Stimulated activated CD4-positive, alpha-beta T cell treated with anti-CD3 and anti-CD28 coated beads, TNF-alpha, amount 100 ng/mL, for 48 hours (primary cell): Measurements from ENCODE around the gene EMC9.

Experiments
- DNase-seq, 3 donors: peaks; one replicate each; pipeline ENCODE4 v3.0.0-alpha.2; 2020; ENCODE audit warnings: low read depth in 3 of 3

EMC9 gene

DNA sequence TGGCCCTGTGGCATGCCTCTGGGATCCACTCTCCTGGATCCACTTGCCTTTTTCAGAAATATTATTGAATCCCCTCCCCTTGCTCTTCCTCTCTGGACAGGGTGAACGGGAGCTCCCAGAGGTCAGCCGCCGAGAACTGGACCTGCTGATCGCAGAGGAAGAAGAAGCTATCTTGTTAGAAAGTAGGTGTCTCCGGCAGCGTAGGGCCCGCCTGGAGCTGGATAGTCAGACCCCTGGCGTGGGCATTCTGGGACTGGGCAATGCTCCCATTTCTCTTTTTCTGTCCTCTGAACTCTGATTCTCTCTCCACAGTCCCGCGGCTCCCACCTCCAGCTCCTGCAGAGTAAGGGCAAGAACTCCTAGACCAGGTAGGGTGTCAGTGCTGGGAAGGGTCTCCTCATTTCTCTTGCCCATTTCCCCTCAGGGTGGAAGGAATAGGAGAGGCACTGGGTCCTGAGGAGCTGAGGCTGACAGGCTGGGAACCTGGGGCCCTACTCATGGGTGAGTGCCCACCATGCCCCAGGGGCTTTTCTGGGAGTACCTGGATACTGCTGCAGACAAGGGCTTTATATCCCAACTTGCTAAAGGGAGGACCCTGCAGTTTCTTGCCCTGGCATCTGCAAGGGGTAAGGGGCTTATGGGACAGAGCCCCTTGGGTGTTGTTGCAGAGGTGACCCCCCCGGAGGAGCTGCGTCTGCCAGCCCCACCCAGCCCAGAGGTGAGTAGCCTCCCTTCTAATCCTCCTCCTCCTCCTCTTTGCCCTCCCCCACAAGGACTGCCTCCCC is 35.8 kb upstream of the EMC9 start:
- DNase-seq = no peak

DNA sequence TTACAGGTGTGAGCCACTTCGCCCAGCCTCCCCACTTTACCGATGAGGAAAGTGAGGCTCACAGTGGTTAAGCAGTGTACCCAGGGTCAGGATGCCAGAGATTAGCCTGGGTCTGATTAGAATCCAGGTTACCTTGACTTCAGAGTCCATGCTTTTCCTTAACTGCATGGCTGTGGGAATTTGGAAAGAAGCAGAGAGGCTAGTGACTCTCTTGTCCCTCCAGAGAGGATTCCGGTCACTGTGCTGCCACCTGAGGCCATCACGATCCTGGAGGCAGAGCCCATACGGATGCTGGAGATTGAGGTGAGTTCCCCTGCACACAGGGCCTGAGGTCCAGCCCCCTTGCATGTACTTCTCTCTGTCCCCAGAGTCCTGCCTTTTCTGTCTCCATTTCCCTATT is 35.2 kb upstream of the EMC9 start:
- no peak for DNase-seq

DNA sequence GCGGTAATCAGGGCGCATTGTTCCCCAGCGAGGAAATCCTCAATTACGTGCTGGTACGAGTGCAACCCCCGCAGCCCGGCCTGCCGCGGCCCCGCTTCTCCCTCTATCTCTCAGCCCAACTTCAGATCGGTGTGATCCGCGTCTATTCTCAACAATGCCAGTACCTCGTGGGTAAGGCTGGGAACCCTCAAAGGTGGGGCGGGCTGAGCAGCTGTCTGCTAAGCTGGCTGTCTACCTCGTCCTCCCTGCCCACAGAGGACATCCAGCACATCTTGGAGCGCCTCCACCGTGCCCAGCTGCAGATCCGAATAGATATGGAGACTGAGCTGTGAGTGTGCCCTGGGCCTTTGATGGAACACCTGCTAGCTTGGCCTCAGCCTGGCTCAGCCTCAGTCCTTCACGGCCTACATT is 31.5 kb upstream of the EMC9 start:
- no peak for DNase-seq

DNA sequence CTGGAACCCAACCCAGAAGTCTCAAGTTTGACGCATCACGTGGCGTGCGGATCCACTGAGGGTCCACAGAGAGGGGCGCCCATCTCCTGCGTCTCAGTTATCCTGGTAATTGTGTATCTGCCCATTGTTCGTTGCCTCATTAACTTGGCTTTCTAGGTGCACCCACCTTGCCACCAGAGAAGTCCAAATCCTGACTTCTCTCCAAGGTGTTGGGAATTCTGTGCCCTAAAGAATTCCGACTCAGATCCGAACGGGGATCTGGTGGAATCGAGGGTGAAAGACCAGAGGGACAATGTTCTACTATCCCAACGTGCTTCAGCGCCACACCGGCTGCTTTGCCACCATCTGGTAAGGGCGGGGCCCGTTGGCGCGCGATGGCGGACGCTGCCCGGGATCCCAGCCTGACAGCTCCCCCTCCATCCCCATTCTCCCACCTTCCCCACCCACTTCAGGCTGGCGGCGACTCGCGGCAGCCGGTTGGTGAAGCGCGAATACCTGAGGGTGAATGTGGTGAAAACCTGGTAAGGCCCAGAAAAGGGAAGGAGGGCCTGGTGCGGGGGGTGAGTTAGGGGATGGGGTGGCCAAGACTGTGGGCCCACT is 31.0 kb upstream of the EMC9 start:
- no peak for DNase-seq

DNA sequence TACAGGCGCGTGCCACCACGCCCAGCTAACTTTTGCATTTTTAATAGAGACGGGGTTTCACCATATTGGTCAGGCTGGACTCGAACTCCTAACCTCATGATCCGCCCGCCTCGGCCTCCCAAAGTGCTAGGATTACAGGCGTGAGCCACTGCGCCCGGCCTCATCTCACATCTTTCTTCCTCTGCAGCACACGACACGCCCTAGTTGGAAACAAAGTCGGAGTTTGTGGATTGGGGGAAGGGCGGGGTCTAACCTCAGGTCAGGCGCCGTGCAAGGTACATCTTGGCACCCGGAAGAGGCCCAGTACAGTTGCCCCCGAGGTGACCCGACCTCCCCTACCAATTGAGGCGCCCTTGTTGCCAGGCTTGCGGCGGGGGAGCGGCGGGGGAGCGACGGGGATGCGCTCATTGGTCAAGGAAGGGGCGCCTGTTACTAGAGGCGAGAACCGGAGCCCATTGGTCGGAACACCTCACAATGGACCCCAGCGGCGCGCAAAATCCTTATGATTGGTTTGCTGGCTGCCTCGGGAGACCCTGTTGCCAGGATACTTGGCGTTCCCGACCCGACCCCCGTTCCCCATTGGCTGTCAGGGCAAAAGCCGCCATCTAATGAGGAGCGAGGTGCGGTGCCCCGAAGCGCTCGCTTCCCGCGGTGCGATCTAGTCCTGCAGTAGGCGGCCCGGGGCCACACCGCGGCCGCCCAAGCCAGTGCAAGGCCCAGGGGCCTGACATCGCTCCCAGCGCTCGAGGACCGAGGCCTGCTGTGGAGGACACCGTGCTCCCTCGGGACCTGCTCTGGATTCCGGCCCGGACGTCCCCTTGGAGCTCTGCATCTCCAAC is 30.2 kb upstream of the EMC9 start, which contains the start of gene REC8:
Gene REC8, plus strand, starts transcription at position 659 of the 839 bp plus-strand sequence. CDS start 473 bp downstream, outside the sequence.
- DNase-seq = peak; percentile 42 to 62 (median 46)

DNA sequence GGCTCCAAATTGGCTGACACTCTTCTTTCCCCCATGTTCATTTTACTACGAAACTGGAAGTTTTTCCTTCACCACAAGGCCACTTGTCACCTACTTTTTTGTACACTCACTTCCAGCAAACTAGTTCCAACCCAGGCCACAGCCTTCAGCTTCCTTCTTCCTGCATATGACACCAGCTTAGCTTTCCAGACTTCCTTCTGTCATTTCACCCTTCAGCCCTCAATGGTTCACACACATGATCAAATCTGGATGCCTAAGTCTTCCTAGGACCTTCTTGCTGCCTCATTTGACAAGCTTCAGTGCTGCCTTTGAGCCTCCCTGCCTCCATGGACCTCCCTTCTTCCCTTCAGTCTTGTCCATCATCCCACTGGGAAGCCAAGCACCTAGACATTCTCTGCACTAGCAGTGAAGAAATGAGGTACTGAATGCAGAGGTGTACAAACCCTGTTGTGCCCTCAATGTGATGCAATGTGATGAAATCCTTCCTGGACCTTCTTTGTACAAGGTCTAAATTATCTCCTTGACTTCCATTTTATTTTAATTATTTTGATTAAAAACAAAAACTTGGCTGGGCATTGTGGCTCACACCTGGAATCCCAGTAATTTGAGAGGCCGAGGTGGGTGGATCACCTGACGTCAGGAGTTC is 26.2 kb upstream of the EMC9 start:
- no peak for DNase-seq

DNA sequence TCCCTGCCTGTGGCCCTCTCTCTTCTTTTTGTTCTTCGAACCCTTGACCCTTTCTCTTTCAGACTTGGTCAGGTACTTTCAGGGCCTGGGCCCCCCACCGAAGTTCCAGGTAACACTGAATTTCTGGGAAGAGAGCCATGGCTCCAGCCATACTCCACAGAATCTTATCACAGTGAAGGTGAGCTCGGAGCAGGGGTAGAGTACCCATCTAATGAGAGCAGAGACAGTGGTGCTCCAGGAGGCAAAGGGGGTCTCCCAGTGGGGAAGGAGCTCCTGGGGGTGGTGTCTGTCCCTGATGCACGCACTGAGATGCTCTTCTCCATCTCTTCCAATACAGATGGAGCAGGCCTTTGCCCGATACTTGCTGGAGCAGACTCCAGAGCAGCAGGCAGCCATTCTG is 24.4 kb upstream of the EMC9 start:
- no peak for DNase-seq

DNA sequence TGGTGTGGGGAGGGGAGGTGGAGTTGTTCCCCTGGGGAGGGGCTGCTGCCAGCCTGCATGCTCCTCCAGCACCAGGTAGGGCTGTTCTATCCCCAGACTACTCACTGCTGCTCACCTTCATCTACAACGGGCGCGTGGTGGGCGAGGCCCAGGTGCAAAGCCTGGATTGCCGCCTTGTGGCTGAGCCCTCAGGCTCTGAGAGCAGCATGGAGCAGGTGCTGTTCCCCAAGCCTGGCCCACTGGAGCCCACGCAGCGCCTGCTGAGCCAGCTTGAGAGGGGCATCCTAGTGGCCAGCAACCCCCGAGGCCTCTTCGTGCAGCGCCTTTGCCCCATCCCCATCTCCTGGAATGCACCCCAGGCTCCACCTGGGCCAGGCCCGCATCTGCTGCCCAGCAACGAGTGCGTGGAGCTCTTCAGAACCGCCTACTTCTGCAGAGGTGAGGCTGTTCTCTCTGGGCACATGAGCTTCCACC is 23.2 kb upstream of the EMC9 start:
- DNase-seq = no peak

DNA sequence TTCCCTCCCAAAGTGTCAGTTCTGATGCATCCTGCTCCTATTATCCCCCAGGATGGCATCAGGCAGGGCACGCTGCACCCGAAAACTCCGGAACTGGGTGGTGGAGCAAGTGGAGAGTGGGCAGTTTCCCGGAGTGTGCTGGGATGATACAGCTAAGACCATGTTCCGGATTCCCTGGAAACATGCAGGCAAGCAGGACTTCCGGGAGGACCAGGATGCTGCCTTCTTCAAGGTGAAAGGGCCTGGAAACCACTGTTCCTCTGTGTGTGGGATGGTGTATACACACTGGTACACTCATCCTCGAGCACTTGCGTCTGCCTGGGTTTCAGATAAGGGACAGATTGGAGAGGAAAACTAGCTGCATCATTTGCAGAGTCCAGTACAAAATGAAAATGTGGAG is 20.7 kb upstream of the EMC9 start:
- peak in 1 of 3 donors; percentile 18 for DNase-seq

DNA sequence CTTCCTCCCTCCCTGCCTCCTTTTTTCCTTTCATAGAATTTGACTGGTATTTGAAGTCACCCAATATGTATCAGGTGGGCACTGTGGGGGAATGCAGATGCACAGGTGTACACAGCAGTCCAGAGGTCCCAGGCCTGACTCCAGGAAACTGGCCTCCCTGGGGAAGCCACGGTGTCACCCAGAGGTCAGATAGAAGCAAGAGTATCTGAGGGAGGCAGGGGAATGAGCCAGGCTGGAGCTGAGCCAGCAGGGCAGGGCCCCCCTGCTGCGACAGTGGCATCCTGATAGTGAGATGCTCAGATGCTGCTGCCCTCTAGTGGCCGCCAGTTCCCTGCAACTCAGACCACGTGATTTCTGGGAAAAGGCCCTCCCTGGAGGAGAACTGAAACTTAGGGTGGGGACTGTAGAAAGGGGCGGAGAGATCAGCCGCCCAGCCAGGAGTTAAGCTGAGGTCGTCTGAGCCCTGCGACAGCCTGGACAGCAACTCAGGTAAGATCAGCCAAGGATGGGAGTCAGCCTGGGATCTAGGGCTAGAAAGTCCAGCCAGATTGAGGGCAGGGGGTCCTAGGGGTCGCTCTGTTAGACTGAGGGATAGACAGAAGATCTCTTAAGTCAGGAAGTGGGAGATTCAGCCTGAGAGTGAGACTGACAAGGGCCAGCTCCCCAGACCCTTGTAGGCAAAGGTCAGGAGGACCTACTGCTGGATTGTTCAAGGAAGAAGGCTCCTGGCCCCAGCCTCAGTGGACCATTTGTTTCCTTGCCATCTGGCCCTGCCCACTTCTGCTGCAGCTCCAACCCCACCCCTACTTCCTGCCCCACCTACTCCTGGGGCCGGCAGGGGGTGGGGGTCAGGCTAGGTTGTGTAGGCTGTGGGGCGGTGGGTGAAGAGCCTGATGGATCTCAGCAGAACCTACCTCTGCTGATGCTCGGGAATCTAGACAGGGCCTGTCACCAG is 19.7 kb upstream of the EMC9 start, which contains the start of gene IRF9:
Gene IRF9, plus strand, starts transcription at position 416 of the 955 bp plus-strand sequence. CDS start 880 bp downstream, outside the sequence.
- peak; percentile 96 to 100 (median 97) for DNase-seq

DNA sequence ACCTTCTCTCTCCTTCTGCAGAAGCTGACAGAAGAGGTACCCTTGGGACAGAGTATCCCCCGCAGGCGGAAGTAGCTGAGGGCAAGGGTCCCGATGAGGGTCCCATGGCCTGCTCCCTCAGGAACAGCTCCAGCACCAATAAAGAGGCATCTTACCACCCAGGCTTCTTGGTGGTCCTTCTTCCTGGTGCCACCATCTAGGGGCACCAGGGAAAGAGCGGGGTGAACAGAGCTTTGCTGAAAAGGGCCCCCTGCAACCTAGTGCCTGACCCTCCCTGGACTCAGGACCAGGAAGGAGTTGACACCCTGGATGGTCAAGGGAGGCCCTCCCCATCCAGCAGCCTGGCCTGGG is 19.1 kb upstream of the EMC9 start:
- DNase-seq = no peak

DNA sequence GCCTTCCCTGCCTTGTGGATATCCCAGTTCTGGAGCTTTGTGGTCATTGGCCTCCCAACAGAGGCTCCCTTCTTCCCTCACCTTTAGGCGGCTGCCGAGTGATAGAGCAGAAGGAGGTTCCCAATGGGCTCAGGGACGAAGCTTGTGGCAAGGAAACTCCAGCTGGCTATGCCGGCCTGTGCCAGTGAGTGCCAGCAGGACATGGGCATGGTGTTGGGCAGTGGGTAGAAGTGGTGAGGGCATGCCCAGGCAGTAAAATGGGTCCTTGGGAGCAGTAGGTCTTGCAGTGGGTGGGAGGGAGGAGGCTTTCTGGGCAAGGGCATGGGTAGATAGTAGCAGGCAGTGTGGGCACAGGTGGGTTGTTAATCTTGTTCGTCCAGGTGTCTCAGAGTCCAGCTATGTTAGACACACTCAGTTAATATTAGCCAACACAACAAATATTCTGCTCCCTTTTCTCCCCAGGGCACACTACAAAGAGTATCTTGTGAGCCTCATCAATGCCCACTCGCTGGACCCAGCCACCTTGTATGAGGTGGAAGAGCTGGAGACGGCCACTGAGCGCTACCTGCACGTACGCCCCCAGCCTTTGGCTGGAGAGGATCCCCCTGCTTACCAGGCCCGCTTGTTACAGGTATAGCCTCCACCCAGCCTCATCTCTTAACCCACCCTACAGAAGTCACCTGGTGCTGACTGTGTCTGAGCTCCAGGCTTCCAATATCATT is 18.5 kb upstream of the EMC9 start:
- no peak for DNase-seq

DNA sequence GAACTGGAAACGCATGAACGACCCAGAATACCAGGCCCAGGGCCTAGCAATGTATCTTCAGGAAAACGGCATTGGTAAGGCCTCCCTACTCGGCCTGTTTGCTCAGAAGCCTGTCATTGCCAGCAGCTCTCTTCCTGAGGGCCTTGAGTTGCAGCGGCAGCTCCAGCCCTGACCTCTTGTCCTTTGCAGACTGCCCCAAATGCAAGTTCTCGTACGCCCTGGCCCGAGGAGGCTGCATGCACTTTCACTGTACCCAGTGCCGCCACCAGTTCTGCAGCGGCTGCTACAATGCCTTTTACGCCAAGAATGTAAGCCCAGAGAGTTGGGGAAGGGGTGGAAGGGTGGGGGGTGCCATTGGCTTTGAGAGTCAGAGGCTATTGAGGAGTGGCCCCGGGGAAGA is 15.9 kb upstream of the EMC9 start:
- no peak for DNase-seq

DNA sequence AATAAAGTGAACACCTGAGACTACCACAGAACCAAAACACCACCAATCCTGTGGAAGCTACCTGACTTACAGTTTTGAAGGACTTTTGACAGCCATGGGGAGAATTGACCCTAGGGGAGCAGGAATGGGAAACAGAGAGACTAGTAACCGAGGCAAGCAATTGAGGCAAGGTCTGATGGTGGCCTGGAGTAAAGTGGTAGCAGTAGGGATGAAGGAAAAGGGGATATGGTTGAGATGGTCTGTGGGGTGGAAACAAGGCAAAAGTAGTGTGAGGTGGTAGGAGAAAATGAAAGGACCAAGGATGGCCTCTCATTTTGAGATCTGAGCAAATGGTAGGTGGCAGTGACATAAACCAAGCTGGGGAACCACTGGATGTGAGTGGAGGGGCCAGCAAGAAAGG is 15.4 kb upstream of the EMC9 start:
- DNase-seq = no peak

DNA sequence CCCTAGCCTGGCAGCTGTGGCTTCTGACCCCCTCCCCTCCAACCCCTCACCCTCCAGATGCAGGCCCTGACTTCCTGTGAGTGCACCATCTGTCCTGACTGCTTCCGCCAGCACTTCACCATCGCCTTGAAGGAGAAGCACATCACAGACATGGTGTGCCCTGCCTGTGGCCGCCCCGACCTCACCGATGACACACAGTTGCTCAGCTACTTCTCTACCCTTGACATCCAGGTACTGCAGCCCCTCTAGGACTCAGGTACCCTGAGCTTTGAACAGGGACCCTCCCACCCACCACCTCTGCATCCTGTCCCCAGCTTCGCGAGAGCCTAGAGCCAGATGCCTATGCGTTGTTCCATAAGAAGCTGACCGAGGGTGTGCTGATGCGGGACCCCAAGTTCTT is 13.7 kb upstream of the EMC9 start:
- DNase-seq = no peak

DNA sequence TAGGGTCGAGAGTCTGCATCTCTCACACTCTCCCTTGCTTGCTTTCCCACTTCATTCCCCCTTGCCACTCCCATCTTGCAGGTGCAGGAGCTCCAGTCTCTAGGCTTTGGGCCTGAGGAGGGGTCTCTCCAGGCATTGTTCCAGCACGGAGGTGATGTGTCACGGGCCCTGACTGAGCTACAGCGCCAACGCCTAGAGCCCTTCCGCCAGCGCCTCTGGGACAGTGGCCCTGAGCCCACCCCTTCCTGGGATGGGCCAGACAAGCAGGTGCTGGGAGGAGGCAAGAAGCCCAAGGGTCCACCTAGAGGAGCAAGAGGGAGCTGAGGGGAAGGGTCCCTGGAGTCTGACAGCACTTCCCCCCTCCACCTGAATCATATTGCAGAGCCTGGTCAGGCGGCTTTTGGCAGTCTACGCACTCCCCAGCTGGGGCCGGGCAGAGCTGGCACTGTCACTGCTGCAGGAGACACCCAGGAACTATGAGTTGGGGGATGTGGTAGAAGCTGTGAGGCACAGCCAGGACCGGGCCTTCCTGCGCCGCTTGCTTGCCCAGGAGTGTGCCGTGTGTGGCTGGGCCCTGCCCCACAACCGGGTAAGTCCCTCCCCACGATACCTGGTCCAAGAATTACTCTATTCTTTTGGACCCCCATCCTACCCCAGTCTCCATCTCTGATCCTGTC is 10.2 kb upstream of the EMC9 start:
- no peak for DNase-seq

DNA sequence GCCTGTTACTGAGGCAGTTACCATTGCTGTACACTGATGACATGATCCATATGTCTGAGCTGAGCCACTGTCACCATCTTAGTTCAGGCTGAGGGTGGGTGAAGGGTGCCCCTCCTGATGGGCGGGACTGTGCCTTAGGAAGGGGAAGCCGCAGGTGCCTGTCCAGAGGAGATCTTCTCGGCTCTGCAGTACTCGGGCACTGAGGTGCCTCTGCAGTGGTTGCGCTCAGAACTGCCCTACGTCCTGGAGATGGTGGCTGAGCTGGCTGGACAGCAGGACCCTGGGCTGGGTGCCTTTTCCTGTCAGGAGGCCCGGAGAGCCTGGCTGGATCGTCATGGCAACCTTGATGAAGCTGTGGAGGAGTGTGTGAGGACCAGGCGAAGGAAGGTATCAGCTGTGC is 9.6 kb upstream of the EMC9 start:
- no peak for DNase-seq

DNA sequence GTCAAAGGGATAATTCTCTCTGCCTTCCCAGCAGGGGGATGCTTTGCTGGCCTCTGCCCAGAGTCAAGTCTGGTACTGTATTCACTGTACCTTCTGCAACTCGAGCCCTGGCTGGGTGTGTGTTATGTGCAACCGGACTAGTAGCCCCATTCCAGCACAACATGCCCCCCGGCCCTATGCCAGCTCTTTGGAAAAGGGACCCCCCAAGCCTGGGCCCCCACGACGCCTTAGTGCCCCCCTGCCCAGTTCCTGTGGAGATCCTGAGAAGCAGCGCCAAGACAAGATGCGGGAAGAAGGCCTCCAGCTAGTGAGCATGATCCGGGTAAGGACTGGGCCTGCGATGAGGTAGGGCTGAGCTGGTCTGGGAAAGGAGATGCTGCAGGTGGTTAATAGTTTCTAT is 9.2 kb upstream of the EMC9 start:
- no peak for DNase-seq

DNA sequence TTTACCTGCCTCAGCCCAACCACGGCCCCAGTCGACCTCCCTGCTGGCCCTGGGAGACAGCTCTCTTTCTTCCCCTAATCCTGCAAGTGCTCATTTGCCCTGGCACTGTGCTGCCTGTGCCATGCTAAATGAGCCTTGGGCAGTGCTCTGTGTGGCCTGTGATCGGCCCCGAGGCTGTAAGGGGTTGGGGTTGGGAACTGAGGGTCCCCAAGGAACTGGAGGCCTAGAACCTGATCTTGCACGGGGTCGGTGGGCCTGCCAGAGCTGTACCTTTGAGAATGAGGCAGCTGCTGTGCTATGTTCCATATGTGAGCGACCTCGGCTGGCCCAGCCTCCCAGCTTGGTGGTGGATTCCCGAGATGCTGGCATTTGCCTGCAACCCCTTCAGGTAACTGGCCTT is 8.7 kb upstream of the EMC9 start:
- no peak for DNase-seq
